HEK293 (cell line): ENCODE results near the gene ZNF710.

Experiments used
- ATF2 ChIP-seq: fragments of 450-650 bp; formaldehyde crosslinking; IDR thresholded peaks from 2 replicates; pipeline ENCODE4 v1.5.1; 2016; ENCODE audit warnings: missing biosample characterization, missing genetic modification characterization, low read depth
- CTCF ChIP-seq: fragments of 450-650 bp; formaldehyde crosslinking; IDR thresholded peaks from 2 replicates; pipeline ENCODE4 v1.5.1; 2016; ENCODE audit warnings: missing biosample characterization, missing genetic modification characterization
- RBAK ChIP-seq: fragments of 450-650 bp; formaldehyde crosslinking; IDR thresholded peaks from 2 replicates; pipeline ENCODE4 v1.5.1; 2016; ENCODE audit warnings: missing biosample characterization, missing genetic modification characterization
- ZBTB1 ChIP-seq: fragments of 450-650 bp; formaldehyde crosslinking; IDR thresholded peaks from 2 replicates; pipeline ENCODE4 v1.5.1; 2016; ENCODE audit warnings: missing biosample characterization, missing genetic modification characterization
- ZBTB10 ChIP-seq: fragments of 450-650 bp; formaldehyde crosslinking; IDR thresholded peaks from 2 replicates; pipeline ENCODE4 v1.5.1; 2016; ENCODE audit warnings: missing biosample characterization, missing genetic modification characterization
- ZNF501 ChIP-seq: fragments of 450-650 bp; formaldehyde crosslinking; IDR thresholded peaks from 2 replicates; pipeline ENCODE4 v1.5.1; 2016; ENCODE audit warnings: missing biosample characterization, missing genetic modification characterization
- ZNF513 ChIP-seq: fragments of 450-650 bp; IDR thresholded peaks from 2 replicates; pipeline ENCODE4 v1.5.1; 2018; ENCODE audit warnings: missing biosample characterization, missing genetic modification characterization
- ZNF639 ChIP-seq: fragments of 450-650 bp; formaldehyde crosslinking; IDR thresholded peaks from 2 replicates; pipeline ENCODE4 v1.5.1; 2016; ENCODE audit warnings: missing biosample characterization, missing genetic modification characterization
- ZNF791 ChIP-seq: fragments of 450-650 bp; formaldehyde crosslinking; IDR thresholded peaks from 2 replicates; pipeline ENCODE4 v1.5.1; 2016; ENCODE audit warnings: missing biosample characterization, missing genetic modification characterization

- TF ChIP-seq ZNF513 (tag by site-specific recombination) (no peak), CTCF (tag by site-specific recombination) (no peak), ZNF791 (tag by site-specific recombination) (no peak), RBAK (tag by site-specific recombination) (no peak), ZBTB1 (tag by site-specific recombination) (no peak), ZNF501 (tag by site-specific recombination) (no peak), ATF2 (tag by site-specific recombination) (no peak), ZBTB10 (no peak), ZNF639 (tag by site-specific recombination) (no peak)
Measured at GRCh38 chr15:89982315-89983055, 18.6 kb upstream of the ZNF710 start.
